GM18498 (cell line): ENCODE measurements around the gene CD52.

Experiments
- ATAC-seq: cut with Tn5 transposase; IDR thresholded peaks from one replicate; pipeline ENCODE4 v1.9.1; 2021; ENCODE audit warnings: mild to moderate bottlenecking, moderate library complexity; ENCODE audit not compliant: unreplicated experiment

CD52 gene

DNA sequence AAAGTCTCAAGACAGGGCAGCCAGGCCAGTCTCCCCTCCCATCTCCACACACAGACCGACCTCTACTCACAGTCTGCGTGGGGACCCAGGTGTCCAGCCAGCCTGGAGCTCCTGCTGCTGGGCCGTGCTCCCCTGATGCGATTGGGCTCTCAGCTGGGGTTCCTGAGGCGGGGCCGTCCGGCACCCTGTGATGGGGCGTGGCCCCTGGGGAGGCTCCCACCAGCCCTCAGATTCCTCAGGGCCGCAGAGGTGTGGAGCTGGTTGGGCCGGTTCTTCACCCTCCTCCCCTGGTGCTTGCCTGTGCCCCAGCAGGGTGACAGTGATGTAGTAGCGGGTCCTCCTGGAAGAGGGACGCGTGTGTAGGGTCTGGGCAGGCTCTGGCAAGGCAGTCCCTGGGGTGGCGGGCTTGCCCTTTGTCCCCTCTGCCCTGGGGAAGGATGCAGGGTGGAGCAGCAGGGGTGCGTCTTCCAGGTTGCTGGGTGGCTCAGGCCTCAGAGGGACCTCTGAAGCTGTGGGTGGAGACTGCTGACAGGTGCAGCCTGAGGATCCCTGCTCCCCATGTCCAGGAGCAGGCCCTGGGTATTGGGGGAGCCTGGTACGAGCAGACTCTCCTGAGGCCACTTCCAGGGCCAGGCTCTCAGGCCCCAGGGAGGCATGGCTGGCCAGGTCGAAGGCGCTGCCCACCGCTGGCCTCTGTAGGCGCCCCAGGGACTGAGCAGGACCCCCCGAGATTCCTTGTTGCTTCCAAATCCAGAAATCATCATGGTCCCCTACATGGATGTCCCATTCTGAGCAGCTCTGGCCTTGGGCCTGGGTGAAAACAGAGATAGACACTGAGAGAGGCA is 36.4 kb downstream of the CD52 start, which contains the start of gene CRYBG2:
Gene CRYBG2, minus strand, starts transcription at position 155 of the 845 bp plus-strand sequence. CDS start 7,473 bp downstream, outside the sequence.
- ATAC-seq = no peak

DNA sequence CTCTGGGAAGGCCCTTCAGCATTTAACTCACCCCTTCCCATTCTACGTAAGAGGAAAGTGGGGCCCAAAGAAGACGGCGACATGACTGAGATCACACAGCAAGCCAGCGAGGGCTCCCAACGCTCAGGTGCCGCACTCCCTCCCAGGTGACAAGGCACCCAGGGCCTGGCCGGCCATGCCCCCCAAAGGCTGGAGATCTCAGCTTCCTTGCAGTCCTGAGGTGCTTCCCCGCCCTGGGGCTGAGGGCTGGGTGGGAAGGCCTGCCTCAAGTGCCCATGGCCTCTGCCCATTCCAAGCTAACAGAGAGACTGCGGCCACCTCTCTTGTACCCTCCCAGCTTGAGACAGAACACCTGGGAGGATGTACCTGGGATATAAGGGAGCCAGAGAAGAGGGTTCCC is 37.2 kb downstream of the CD52 start:
- no peak for ATAC-seq

DNA sequence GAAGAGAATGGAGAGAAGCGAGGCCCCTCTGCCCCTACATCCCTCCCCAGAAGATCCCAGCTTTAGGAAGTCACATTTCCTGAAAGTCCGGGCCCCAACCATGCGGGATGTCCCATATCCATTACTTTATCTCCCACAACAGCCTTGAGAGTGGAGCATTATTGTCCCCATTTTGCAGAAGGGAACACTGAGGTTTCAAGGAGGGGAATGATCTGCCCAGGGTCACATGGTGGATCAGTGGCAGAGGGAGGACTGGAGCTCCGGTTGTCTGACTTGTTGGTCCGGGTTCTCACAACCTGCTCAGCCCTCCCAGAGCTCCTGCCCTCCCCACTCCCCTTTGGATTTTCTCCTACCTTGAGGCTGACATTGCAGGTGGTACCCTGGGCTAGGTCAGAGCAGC is 38.3 kb downstream of the CD52 start:
- no peak for ATAC-seq

DNA sequence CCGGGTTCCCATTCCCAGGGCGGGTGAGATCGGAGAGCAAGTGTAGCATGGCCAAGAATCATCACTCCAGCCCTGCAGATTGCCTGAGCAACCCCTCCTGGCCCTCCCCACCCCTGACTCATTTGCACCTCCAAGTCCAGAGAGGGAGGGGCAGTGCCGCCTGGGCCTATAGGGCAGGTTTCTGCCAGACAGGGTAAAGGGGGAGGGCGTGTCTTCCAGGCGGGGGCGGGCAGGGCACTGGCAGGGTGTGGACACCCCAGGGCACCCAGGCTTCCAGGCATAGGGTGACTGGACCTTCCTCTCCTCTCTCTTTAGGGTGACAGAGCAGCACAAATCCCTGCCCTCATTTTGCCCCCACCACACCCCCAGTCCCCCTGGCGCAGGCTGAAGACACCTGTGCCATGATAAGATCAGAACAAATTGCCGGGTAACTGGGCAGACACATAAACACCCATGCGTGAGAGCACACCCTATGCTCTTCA is 39.4 kb downstream of the CD52 start:
- no peak for ATAC-seq

DNA sequence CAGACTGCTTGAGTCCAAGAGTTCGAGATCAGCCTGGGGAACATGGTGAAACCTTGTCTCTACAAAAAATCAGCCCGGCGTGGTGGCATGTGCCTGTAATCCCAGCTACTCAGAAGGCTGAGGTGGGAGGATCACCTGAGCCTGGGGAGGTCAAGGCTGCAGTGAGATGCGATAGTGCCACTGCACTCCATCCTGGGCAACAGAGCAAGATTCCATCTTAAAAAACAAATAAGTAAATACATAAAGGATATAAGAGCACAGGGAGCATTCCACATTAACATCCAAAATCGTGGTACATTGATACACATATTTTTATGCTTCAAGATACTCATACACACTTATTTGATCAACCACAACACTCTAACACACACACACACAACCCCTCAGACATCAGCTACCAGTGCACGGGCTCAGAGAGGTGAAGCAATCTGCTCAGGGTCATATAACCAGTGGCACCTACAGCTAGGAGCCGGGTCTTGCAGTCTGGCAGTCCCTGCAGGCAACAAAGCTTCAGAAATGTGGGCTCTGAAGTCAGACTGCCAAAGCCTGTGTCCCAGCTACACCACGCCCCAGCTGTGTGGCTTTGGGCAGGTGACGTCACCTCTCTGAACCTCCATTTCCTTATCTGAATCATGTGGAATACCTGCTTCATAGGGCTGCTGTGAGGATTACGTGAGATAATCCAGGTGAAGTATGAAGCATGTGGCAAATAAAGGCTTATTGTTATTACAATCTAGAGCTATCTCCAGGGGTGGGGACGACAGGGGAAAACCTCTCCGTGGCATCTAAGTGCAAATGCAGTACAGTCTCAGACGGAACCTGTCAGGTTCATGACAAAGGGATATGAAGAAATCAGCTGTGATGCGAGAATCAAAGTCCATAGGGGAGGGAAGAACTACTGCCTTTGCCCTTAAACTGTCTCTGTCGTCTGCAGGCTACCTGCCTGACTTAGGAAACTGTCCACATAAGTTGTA is 40.9 kb downstream of the CD52 start:
- no peak for ATAC-seq

DNA sequence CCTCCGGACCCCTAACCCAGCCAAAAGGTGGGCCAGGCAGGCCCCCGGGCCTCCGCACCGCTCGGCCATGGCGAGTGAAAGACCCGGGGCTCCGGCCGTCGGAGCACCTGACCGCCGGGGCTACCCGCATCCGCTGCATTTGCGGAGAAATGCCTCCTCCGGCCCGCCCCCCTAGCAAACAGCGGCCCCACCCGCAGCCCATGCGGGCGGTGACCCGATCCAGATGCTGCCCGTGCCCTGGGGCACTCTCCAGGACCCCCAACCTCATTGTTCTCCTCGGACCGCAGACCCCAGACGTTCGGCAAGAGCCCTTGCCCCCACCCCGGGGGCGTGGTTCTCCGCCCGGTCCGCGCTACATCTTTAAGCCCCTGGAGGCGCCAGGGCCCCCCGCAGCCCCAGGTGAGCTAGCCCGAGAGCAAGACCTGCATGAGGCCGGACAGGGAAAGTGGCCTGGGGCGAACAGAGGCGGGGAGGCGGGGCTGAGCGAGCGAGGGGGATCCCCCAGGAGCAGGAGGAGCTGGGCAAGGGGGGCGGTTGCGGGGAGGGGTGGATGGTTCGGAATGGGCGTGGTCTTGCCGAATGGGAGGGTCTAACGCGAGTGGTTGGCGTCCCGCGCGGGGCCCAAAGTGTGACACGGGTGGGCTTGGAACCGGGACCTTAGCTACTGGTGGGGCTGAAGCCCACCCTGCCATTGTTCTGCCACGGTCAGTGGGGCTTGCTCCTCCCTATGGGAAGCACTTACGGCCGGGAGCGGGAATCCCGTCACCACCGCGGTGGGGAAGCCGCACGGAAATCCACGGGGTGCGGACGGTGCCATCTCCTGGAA is 42.4 kb downstream of the CD52 start:
- no peak for ATAC-seq

DNA sequence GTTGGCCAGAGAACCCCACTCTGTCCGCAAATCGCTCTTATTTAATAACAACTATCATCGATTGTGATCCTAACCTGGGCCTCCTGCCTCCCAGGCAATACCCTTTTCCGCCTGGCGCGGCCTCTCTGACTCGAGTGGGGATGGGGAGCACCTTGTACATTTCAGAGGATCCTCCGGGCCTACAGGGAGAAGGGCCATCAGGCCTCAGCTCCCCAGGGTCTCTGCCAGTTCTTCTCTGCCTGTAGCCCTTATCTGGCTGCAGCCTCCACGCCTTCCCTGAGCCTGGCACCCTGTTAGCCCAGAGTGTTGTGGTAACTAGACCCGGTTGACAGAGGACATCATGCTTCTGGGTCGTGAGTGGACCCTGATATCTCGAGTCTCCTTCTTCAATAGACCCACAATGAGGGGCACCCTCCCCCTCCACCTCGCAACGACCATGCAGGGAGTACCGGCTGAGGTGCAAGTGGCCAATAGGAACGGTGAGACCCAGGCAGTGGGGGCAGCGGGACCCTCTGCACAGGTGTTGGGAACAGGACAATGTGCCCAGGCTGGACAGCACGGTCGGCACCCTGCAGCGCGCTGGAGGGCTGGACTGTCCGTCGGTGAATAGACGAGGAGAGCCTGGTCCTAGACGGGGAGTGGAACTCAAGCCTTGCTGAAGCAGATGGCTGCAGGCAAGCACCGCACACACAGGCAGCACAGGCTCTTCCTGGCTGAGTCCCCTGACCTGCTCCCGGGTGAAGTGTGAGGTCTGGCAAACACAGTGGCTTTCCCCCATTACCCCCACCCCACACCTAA is 43.2 kb downstream of the CD52 start:
- no peak for ATAC-seq

DNA sequence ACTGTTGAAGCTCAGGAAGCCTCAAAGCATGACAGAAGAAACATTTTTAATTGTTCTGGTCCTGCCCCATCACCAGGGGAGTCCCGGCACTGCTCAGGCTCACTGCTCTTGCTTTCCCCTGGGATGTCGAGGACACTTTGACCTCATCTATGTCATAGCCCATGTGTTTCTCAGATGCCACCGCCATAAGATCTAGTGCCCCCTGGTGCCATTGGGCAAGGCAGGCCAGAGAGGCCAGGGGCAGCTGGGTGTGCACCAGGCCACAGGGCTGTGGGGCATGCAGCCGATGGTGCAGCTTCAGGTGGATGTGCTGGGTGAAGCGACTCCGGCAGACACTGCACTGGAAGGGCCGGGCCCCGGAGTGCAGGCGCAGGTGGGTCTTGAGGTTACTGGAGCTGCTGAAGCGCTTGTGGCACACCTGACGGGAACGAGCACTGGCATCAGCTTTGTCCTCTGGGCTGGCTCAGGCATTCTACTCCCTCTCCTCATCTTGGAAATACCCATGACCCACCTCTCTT is 43.9 kb downstream of the CD52 start:
- no peak for ATAC-seq

DNA sequence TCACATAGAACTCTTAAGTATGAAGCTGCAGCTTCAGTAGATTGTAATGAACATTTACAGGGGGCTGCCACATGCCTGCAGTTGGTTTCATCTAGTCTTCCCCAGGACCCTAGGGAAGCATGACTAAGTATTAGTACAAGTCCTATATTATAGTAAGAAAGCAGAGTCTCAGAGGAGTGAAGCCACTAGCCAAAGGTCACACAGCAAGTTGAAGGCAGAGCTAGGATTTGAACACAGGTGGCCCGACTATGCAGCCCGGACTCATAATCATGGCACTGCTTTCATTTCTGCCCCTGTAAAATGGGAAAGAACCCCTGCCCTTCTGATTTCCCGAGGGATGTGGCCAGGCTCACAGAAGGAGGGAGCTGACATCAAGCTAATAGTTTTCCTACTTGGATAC is 44.6 kb downstream of the CD52 start:
- no peak for ATAC-seq

DNA sequence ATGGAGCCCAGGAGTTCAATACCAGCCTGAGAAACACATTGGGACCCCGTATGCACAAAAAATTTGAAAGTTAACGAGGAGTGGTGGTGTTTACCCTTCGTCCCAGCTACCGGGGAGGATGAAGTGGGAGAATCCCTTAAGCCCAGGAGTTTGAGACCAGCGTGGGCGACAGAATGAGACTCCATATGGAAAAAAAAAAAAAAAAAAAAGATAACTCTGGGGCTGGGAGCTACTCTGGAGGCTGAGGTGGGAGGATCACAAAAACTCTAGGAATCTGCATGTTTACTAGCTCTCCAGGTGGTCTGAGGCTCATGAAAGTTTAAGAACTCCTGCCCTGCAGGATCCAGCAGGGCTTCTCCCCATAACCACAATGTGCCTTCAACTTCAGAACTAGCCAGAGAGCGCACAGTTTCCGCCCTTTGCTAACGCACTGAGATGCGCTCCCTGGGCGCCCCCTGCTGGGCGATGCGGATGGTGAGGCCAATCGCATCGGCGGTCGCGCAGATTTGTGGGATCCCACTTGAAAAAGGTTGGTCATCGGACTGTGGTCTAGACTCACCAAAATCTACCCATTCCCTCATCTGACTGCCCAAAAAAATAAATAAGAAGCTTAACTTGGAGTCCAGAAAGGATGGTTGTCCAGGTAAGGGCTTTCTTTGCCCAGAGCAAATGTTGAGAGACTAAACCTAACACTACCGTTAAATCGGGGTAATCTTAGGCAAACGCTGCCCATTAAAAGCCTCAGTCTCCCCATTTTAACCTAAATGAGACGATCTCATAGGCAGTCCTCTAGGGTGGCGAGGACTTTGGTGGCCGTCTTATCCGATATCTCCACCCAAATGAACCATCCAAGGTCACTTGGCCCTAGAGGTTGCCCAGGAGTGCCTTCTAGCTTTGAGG is 46.0 kb downstream of the CD52 start:
- ATAC-seq = no peak

DNA sequence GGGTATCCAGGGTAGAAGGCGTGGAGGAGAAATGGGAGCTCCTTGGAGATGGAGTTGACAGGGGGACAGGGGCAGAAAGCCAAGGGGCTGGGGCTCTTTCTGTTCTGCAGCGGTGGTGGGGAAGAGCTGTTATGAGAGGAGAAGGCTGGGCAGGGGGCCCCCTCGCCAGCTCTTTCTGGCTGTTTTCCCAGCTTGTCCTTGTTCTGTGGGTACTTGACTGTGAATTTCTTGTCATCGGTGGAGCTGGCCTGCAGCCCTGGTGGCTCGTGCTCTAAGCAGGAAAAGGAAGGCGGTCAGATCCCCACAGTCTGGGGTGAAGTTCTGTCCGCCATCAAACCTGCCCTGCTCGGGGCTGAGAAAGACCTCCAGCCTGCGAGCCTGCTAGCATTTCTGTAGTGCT is 47.2 kb downstream of the CD52 start:
- ATAC-seq = no peak

DNA sequence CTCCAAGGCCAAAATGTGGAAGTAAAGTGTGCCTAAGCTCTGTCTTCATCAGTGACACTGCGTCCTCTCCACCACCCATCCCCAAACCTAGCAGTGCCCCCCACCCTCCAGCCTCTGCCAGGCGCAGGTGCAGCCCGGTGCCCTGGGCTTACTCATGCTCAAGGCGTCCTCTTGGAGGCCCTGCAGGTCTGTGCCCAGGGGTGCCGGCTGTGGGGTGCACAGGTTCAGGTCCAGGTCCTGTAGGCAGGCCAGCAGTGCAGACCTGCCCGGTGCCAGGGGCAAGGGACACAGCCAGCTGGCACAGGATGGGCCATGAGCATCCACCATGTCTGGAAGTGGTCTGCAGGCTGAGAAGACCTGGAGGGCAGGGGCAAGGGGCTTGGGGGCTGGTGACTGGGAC is 49.7 kb downstream of the CD52 start:
- no peak for ATAC-seq

DNA sequence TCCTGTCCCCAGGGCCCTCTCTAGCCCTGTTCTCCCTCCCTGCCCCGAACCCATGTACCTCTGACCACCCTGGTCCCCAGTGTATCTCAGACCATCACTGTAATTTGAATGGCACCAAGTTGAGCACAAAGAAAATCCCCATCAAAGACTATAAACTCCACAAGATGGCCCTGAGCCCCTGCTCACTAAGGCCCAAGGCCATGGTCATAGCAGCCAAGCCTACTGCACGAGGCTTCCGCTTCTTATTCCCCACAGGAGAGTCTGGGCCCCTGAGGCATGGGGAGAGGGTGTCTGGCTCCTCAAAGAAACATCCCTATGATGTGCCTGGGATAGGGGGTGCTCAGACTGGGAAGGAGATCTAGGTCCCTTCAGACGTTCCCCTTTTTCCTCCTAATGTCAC is 50.2 kb downstream of the CD52 start:
- ATAC-seq = no peak

DNA sequence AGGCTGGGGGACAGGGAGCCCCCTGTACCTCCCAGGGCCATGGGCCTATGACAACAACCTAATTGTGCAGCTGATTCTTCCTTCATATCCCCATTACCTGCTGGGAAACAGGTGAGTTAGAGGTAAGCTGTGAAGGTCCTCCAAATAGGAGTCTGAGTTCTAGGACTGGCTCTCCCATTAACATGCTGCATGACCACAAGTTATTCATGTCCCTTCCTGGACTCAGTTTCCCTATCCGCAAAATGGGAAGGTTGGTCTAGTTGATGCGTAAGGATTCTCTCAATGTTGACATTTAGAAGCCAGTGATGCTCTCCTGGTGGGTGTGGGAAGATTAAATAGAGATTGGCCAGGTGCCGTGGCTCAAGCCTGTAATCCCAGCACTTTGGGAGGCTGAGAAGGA is 50.7 kb downstream of the CD52 start:
- ATAC-seq = no peak
